Ishikawa (cell line): ENCODE data around the gene RIPPLY1.

Experiments
- CREB1 ChIP-seq: IDR thresholded peaks from 2 replicates; pipeline ENCODE4 v1.6.1; 2012; ENCODE audit warnings: low read depth
- EGR1 ChIP-seq: IDR thresholded peaks from 2 replicates; pipeline ENCODE4 v1.6.1; 2012
- EP300 ChIP-seq: IDR thresholded peaks from 2 replicates; pipeline ENCODE4 v1.6.1; 2012; ENCODE audit warnings: borderline replicate concordance
- FOXM1 ChIP-seq: IDR thresholded peaks from 2 replicates; pipeline ENCODE4 v1.6.1; 2012; ENCODE audit warnings: low read depth, borderline replicate concordance
- MAX ChIP-seq: IDR thresholded peaks from 2 replicates; pipeline ENCODE4 v1.6.1; 2012
- NFIC ChIP-seq: IDR thresholded peaks from 2 replicates; pipeline ENCODE4 v1.6.1; 2012
- RAD21 ChIP-seq: IDR thresholded peaks from 2 replicates; pipeline ENCODE4 v1.6.1; 2012; ENCODE audit warnings: low read depth
- REST ChIP-seq: IDR thresholded peaks from 2 replicates; pipeline ENCODE4 v1.6.1; 2012; ENCODE audit warnings: low read depth, mild to moderate bottlenecking
- TAF1 ChIP-seq: IDR thresholded peaks from 2 replicates; pipeline ENCODE4 v1.6.1; 2012; ENCODE audit warnings: low read depth, mild to moderate bottlenecking
- TCF12 ChIP-seq: IDR thresholded peaks from 2 replicates; pipeline ENCODE4 v1.6.1; 2012; ENCODE audit warnings: low read depth
- TEAD4 ChIP-seq: IDR thresholded peaks from 2 replicates; pipeline ENCODE4 v1.6.1; 2012
- USF1 ChIP-seq: IDR thresholded peaks from 2 replicates; pipeline ENCODE4 v1.6.1; 2012
- YY1 ChIP-seq: IDR thresholded peaks from 2 replicates; pipeline ENCODE4 v1.6.1; 2012; ENCODE audit warnings: low read depth
- ZBTB7A ChIP-seq: IDR thresholded peaks from 2 replicates; pipeline ENCODE4 v1.6.1; 2012; ENCODE audit warnings: low read depth

- TF ChIP-seq NFIC (no peak), FOXM1 (no peak), TAF1 (no peak), REST (no peak), ZBTB7A (no peak), RAD21 (no peak), EP300 (no peak), TCF12 (no peak), CREB1 (no peak), MAX (no peak), YY1 (no peak), USF1 (no peak), EGR1 (no peak), TEAD4 (no peak)
Observed at GRCh38 chrX:106936246-106936645, 33.1 kb upstream of the RIPPLY1 start.
